Measurements from ENCODE around the gene LMTK3. TPM values are rescaled to one million over a fixed set of nuclear protein-coding genes. Genes with fewer than 3 reads are reported as not detected.

The LMTK3 gene
- total RNA-seq, 4 donors from 2014 or later = 0.17 to 0.57 (median 0.37) TPM

GRCh38 chr19:48553676-48554384 is 42.2 kb upstream of the LMTK3 start:
- H3K27ac ChIP-seq (replicated peaks in 1 of 4) = no peak overlapping the region

GRCh38 chr19:48552406-48553322 is 41.0 kb upstream of the LMTK3 start:
- 87% methylated on average over 15 of the region's 19 CpGs for WGBS
- Histone ChIP-seq H3K9me3 (no peaks in the 10 kb centered on the region), H3K4me1 (no peaks in the 10 kb centered on the region), H3K36me3 (no peaks in the 10 kb centered on the region), H3K4me3 (no peak overlapping the region), H3K27ac (replicated peaks in 1 of 4) (no peak overlapping the region), H3K27me3 (peaks cover 0 to 34% (median 0%) of the 10 kb centered on the region in 4 donors)
- no peak for DNase-seq (ENCODE audit: extremely low spot score)
- intact Hi-C loops (cut with DNase I) = no loop called here
- TF ChIP-seq CTCF (IDR thresholded peaks at IDR 0.05) = no peak
- no peak for TF ChIP-seq POLR2A (IDR thresholded peaks at IDR 0.05; ENCODE audit: low read depth)
- no peak for TF ChIP-seq EP300 (IDR thresholded peaks at IDR 0.05)
- no peak for TF ChIP-seq POLR2AphosphoS5 (IDR thresholded peaks at IDR 0.05)

More at GRCh38 chr19:48553676-48554384, 42.2 kb upstream of the LMTK3 start:
- Histone ChIP-seq H3K36me3 (no peaks in the 10 kb centered on the region), H3K4me1 (peaks cover 0 to 5% (median 2%) of the 10 kb centered on the region in 4 donors), H3K27me3 (peaks cover 0 to 40% (median 3%) of the 10 kb centered on the region in 4 donors), H3K4me3 (no peak overlapping the region), H3K9me3 (no peaks in the 10 kb centered on the region)
- TF ChIP-seq POLR2AphosphoS5 (IDR thresholded peaks at IDR 0.05) (no peak), CTCF (IDR thresholded peaks at IDR 0.05) (no peak), POLR2A (IDR thresholded peaks at IDR 0.05; ENCODE audit: low read depth) (no peak), EP300 (IDR thresholded peaks at IDR 0.05) (no peak)
- no peak for DNase-seq (ENCODE audit: extremely low spot score)
- intact Hi-C loops (cut with DNase I) = no loop called here
- 48% methylated on average over 11 of the region's 18 CpGs for WGBS

- Histone ChIP-seq H3K9me3 (no peaks in the 10 kb centered on the region), H3K4me3 (no peak within 1 kb of the TSS), H3K4me1 (no peaks in the 10 kb centered on the region), H3K27me3 (peaks cover 0 to 42% (median 0%) of the 10 kb centered on the region in 4 donors), H3K36me3 (no peaks in the 10 kb centered on the region), H3K27ac (replicated peaks in 1 of 4) (no peak within 1 kb of the TSS)
- TF ChIP-seq POLR2A (IDR thresholded peaks at IDR 0.05; ENCODE audit: low read depth) = no peak
- TF ChIP-seq CTCF (IDR thresholded peaks at IDR 0.05) = no peak
- no peak for TF ChIP-seq EP300 (IDR thresholded peaks at IDR 0.05)
- DNase-seq (ENCODE audit: extremely low spot score) = no peak
- WGBS = 73% methylated on average over 34 of the region's 36 CpGs
- intact Hi-C loops (cut with DNase I) = no loop called here
Measured at GRCh38 chr19:48551437-48552302, 40.0 kb upstream of the LMTK3 start, which contains the start of gene SULT2B1. Gene SULT2B1, plus strand, starts transcription at chr19:48552172. Its CDS starts 81 bp downstream, at chr19:48552253.

GRCh38 chr19:48549380-48549779 is 37.7 kb upstream of the LMTK3 start:
- intact Hi-C loops (cut with DNase I) = no loop called here
- WGBS = 71% methylated on average over 5 of the region's 5 CpGs
- H3K4me1 ChIP-seq = no peaks in the 10 kb centered on the region
- no peaks in the 10 kb centered on the region for H3K9me3 ChIP-seq
- no peaks in the 10 kb centered on the region for H3K36me3 ChIP-seq
- no peak overlapping the region for H3K4me3 ChIP-seq
- peaks cover 0 to 59% (median 0%) of the 10 kb centered on the region in 4 donors for H3K27me3 ChIP-seq
- H3K27ac ChIP-seq (replicated peaks in 1 of 4) = no peak overlapping the region
- DNase-seq (ENCODE audit: extremely low spot score) = no peak
- TF ChIP-seq CTCF (IDR thresholded peaks at IDR 0.05) (no peak), POLR2AphosphoS5 (IDR thresholded peaks at IDR 0.05) (no peak), EP300 (IDR thresholded peaks at IDR 0.05) (no peak), POLR2A (IDR thresholded peaks at IDR 0.05; ENCODE audit: low read depth) (no peak)
